HUES6 (cell line): ENCODE results near the gene PXMP2.
A peak's percentile ranks its signal among the peaks of the same experiment; 100 is the strongest.

Source experiments
- H3K27ac ChIP-seq: 2 replicates; pipeline ENCODE4 v1.7.0; 2013; ENCODE audit warnings: low read depth, mild to moderate bottlenecking, low read length, inconsistent platforms
- H3K27me3 ChIP-seq: 2 replicates; pipeline ENCODE4 v1.6.1; 2013; ENCODE audit warnings: low read length; ENCODE audit not compliant: control insufficient read depth, insufficient read depth
- H3K36me3 ChIP-seq: 2 replicates; pipeline ENCODE4 v1.6.1; 2013; ENCODE audit warnings: low read length; ENCODE audit not compliant: control insufficient read depth, insufficient read depth
- H3K4me1 ChIP-seq: 2 replicates; pipeline ENCODE4 v1.6.1; 2013; ENCODE audit warnings: low read length; ENCODE audit not compliant: control insufficient read depth, insufficient read depth
- H3K4me3 ChIP-seq: 2 replicates; pipeline ENCODE4 v1.5.1; 2013; ENCODE audit warnings: low read depth, low read length
- H3K9ac ChIP-seq: one replicate; pipeline ENCODE4 v1.6.1; 2013; ENCODE audit warnings: mild to moderate bottlenecking, low read length
- H3K9me3 ChIP-seq: 2 replicates; pipeline ENCODE4 v1.6.1; 2013; ENCODE audit warnings: low read depth, low read length; ENCODE audit not compliant: control insufficient read depth, insufficient read depth

The PXMP2 gene

GRCh38 chr12:132700212-132700822, 12.9 kb downstream of the PXMP2 start:
- peaks cover 51% of the 10 kb centered on the region for H3K36me3 ChIP-seq
- H3K4me3 ChIP-seq: no peak overlapping the region
- no peak overlapping the region for H3K9ac ChIP-seq
- no peak overlapping the region for H3K27ac ChIP-seq
- H3K27me3 ChIP-seq: no peaks in the 10 kb centered on the region
- H3K4me1 ChIP-seq: no peaks in the 10 kb centered on the region
- H3K9me3 ChIP-seq: no peaks in the 10 kb centered on the region

DNA sequence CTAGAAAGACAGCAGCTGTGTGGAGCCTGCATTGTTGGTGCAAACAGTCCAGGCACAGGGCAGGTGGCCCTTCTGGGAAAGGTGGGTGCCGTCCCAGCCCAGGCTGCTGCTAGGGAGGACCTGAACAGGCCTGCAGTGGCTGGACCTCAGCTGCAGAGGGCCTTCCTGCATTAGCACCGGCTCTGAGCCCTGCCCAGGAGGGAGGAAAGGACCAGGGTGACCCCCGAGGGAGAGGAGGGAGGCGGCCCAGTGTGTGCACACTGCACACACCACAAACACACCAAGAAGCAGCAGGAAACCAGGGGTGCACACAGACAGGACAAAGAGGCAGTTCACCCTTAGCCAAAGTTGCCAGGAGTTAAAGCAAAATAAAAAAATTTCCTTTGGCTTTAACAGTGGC, 15.3 kb downstream of the PXMP2 start:
- peaks cover 38% of the 10 kb centered on the region for H3K36me3 ChIP-seq
- no peak overlapping the region for H3K4me3 ChIP-seq
- H3K9me3 ChIP-seq: no peaks in the 10 kb centered on the region
- H3K9ac ChIP-seq: no peak overlapping the region
- H3K27me3 ChIP-seq: no peaks in the 10 kb centered on the region
- H3K27ac ChIP-seq: no peak overlapping the region
- peaks cover 5% of the 10 kb centered on the region; the same call in 1 of the 2 replicates for H3K4me1 ChIP-seq

DNA sequence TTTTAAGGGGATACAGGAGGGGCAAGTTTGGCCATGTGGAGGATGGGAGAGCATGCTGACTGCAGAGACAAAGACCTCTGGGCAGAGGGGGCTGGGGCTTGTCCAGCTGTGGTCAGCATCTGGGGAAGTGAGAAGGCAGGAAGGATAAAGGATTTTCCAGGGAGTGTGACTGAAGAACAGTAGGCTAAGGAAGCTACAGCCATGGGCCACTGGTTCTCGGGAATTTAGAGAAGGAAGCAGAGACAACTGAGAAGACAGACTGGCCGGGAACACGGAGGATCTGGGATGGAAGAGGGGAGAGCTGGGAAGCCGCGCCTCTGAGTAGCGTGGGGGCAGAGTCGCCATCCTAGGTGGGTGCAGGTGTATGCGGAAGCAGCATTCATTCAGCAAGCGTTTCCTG, 16.3 kb downstream of the PXMP2 start:
- no peaks in the 10 kb centered on the region for H3K9me3 ChIP-seq
- H3K4me3 ChIP-seq: no peak overlapping the region
- no peaks in the 10 kb centered on the region for H3K27me3 ChIP-seq
- no peak overlapping the region for H3K27ac ChIP-seq
- H3K36me3 ChIP-seq: peaks cover 36% of the 10 kb centered on the region
- H3K9ac ChIP-seq: no peak overlapping the region
- H3K4me1 ChIP-seq: peaks cover 5% of the 10 kb centered on the region; the same call in 1 of the 2 replicates

DNA sequence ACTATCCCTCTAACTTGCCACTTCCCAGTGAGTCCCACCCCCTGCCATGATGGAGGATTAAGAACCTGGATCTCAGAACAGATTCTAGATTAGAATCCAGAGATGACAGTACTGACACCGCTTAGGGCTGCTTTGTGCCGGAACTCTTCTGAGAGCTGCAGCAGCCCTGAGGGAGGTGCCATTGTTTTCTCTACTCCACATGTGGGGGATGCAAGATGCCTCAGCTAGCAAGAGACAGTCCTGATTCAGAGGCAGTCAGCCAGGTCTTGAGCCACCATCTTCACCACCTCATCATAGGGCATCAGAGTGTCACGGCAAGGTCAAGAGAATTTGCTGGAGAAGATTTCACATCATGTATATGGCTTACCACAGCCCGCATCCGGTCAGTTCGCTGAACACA, 19.9 kb downstream of the PXMP2 start:
- Histone ChIP-seq H3K27ac (no peak overlapping the region), H3K36me3 (peaks cover 13% of the 10 kb centered on the region), H3K9ac (no peak overlapping the region), H3K27me3 (no peaks in the 10 kb centered on the region), H3K4me3 (no peak overlapping the region), H3K9me3 (no peaks in the 10 kb centered on the region), H3K4me1 (peaks cover 5% of the 10 kb centered on the region; the same call in 1 of the 2 replicates)

- Histone ChIP-seq H3K4me1 (peaks cover 5% of the 10 kb centered on the region; the same call in 1 of the 2 replicates), H3K36me3 (peaks cover 12% of the 10 kb centered on the region), H3K27ac (no peak overlapping the region), H3K27me3 (no peaks in the 10 kb centered on the region), H3K9me3 (no peaks in the 10 kb centered on the region), H3K4me3 (no peak overlapping the region), H3K9ac (no peak overlapping the region)
Observed at GRCh38 chr12:132708150-132708549, 20.8 kb downstream of the PXMP2 start.

- H3K9ac ChIP-seq: peak overlapping the region; percentile 94
- H3K36me3 ChIP-seq: peaks cover 16% of the 10 kb centered on the region
- H3K4me1 ChIP-seq: peaks cover 5% of the 10 kb centered on the region; the same call in 1 of the 2 replicates
- H3K9me3 ChIP-seq: no peaks in the 10 kb centered on the region
- peak overlapping the region; percentile 91 for H3K27ac ChIP-seq
- peak overlapping the region; percentile 92 for H3K4me3 ChIP-seq
- H3K27me3 ChIP-seq: no peaks in the 10 kb centered on the region
Observed at GRCh38 chr12:132710043-132710404, 22.6 kb downstream of the PXMP2 start.

GRCh38 chr12:132710405-132711079, 23.2 kb downstream of the PXMP2 start, which contains the start of gene PGAM5:
Gene PGAM5, plus strand, starts transcription at chr12:132710842. Its CDS starts 35 bp downstream, at chr12:132710877.
- no peaks in the 10 kb centered on the region for H3K27me3 ChIP-seq
- H3K36me3 ChIP-seq: peaks cover 17% of the 10 kb centered on the region
- H3K9ac ChIP-seq: peak within 1 kb of the TSS; percentile 94
- H3K9me3 ChIP-seq: no peaks in the 10 kb centered on the region
- peaks cover 5% of the 10 kb centered on the region; the same call in 1 of the 2 replicates for H3K4me1 ChIP-seq
- peak within 1 kb of the TSS; percentile 91 for H3K27ac ChIP-seq
- H3K4me3 ChIP-seq: peak within 1 kb of the TSS; percentile 92

DNA sequence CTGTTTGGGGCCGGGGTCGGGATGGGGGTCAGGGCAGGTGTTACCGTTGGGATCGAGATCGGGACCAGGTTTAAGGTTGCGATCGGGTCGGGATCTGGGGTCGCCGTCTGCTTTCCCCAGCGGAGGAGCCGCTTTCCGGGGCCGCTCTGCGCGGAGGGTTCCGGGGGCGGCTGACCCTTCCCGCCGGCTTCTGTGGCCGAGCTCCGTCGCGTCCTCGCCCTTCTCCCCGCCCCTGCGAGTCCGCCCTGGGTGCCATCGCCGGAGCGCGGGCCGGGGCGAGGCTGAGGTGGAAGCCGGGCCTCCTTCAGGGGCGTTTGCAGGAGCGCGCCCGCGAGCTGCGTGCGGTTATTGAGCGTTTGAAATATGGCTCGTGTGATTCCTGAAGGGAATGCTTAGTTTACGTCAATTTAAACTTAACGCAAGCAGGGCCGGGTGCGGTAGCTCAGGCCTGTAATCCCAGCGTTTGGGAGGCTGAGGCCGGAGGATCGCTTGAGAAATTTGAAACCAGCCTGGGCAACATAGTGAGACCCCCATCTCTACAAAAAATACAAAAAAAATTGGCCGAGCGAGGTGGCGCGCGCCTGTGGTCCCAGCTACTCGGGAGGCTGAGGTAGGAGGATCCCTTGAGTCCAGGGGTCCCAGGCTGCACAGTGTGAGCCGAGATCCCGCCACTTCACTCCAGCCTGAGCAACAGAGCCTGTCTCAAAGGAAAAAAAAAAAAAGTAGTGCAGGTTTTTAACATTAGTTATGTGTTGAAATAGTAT, 23.9 kb downstream of the PXMP2 start:
- peak overlapping the region; percentile 16; the same call in 1 of the 2 replicates for H3K27ac ChIP-seq
- H3K4me3 ChIP-seq: peak overlapping the region; percentile 92
- no peaks in the 10 kb centered on the region for H3K27me3 ChIP-seq
- peaks cover 5% of the 10 kb centered on the region; the same call in 1 of the 2 replicates for H3K4me1 ChIP-seq
- H3K36me3 ChIP-seq: peaks cover 22% of the 10 kb centered on the region
- H3K9me3 ChIP-seq: no peaks in the 10 kb centered on the region
- peak overlapping the region; percentile 94 for H3K9ac ChIP-seq

- H3K4me1 ChIP-seq: no peaks in the 10 kb centered on the region
- H3K4me3 ChIP-seq: no peak overlapping the region
- H3K27me3 ChIP-seq: no peaks in the 10 kb centered on the region
- no peak overlapping the region for H3K9ac ChIP-seq
- no peak overlapping the region for H3K27ac ChIP-seq
- H3K36me3 ChIP-seq: peaks cover 36% of the 10 kb centered on the region
- no peaks in the 10 kb centered on the region for H3K9me3 ChIP-seq
Observed at GRCh38 chr12:132713123-132713522, 25.7 kb downstream of the PXMP2 start.

DNA sequence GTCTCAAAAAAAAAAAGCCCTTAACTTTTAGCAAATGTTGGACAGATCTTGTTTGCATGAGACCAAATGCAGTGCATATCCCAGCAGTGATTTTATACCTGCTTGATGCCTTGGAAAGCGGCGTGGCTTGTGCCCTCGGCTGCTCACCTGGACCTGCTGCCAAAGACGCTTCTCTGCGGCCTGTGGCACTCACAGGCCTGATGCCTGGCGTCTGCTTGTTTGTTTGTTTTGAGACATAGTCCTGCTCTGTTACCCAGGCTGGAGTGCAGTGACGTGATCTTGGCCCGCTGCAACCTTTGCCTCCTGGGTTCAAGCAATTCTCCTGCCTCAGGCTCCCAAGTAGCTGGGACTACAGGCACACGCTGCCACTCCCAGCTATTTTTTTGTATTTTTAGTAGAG, 28.5 kb downstream of the PXMP2 start:
- Histone ChIP-seq H3K9ac (no peak overlapping the region), H3K27me3 (no peaks in the 10 kb centered on the region), H3K4me1 (no peaks in the 10 kb centered on the region), H3K4me3 (no peak overlapping the region), H3K9me3 (no peaks in the 10 kb centered on the region), H3K36me3 (peaks cover 60% of the 10 kb centered on the region), H3K27ac (no peak overlapping the region)

GRCh38 chr12:132716356-132716755, 29.0 kb downstream of the PXMP2 start:
- Histone ChIP-seq H3K27ac (no peak overlapping the region), H3K9ac (no peak overlapping the region), H3K36me3 (peaks cover 64% of the 10 kb centered on the region), H3K9me3 (no peaks in the 10 kb centered on the region), H3K27me3 (no peaks in the 10 kb centered on the region), H3K4me3 (no peak overlapping the region), H3K4me1 (no peaks in the 10 kb centered on the region)
